ENCODE measurements around the gene PSMA3. TPM values are rescaled to one million over a fixed set of nuclear protein-coding genes. Genes with fewer than 3 reads are reported as not detected.

The PSMA3 gene
- 100 to 1,000 TPM; 397 to 408 TPM for total RNA-seq

DNA sequence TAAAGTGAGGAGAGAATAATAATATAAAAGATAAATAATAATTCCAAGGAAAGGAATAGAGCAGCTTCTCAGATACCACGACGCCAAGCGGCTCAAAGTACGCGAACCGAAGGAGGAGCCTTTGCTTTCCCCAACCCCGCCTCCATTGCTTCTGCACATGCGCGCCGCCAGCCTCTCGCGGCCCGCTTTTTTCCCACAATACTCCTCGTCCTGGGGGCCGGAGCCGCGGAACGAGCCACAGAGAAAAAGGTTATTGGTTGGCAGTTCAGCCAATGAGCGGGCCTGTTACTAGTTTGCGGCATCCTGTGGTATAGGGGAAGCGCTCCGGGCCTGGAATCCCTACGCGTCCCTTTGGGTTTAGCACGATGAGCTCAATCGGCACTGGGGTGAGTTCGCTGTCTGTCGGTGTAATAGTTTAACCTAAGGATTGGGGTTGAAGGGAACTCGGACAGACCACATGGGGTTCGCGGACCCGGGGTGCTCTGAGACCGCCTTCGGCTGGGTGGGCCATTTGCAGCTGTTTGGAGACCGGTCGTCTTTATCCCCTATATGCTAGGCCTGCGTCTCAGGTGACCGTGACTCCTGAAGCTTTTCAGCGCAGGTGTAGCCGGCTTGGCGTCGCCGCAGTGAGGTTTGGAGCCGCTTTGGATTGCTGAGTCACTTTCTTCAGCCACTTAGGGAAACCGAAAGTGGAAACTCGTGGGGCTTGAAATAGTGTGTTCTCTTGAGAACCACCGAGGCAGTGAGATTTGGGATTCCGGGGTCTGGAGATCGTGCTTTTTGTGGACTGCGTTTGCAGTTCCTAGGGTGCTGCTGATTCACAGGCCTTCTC is at the start of gene PSMA3:
TSS of gene PSMA3 (plus strand) at position 288 of the 832 bp plus-strand sequence. CDS start at position 366, 78 bp downstream.
- no peaks in the 10 kb centered on the region for H3K9me3 Mint-ChIP-seq
- H3K27ac Mint-ChIP-seq: peak within 1 kb of the TSS; percentile 99
- H3K27me3 Mint-ChIP-seq: peaks cover 2% of the 10 kb centered on the region
- H3K4me3 Mint-ChIP-seq: peak within 1 kb of the TSS; percentile 96
- peaks cover 20% of the 10 kb centered on the region for H3K36me3 Mint-ChIP-seq
- DNase-seq: peak; percentile 97
- H3K4me1 Mint-ChIP-seq: peaks cover 42% of the 10 kb centered on the region

GRCh38 chr14:58196198-58196597 is 48.4 kb upstream of the PSMA3 start:
- Mint-ChIP-seq H3K27me3 (no peaks in the 10 kb centered on the region), H3K4me1 (peaks cover 13% of the 10 kb centered on the region), H3K27ac (peak overlapping the region; percentile 10), H3K36me3 (peaks cover under 1% of the 10 kb centered on the region), H3K9me3 (no peaks in the 10 kb centered on the region), H3K4me3 (no peak overlapping the region)
- DNase-seq: no peak

- peaks cover 2% of the 10 kb centered on the region for H3K36me3 Mint-ChIP-seq
- H3K9me3 Mint-ChIP-seq: no peaks in the 10 kb centered on the region
- no peaks in the 10 kb centered on the region for H3K27me3 Mint-ChIP-seq
- peaks cover 22% of the 10 kb centered on the region for H3K4me1 Mint-ChIP-seq
- no peak for DNase-seq
- no peak overlapping the region for H3K4me3 Mint-ChIP-seq
- H3K27ac Mint-ChIP-seq: no peak overlapping the region
Measured at GRCh38 chr14:58198086-58198485, 46.6 kb upstream of the PSMA3 start.

- peak; percentile 93 for DNase-seq
- Mint-ChIP-seq H3K9me3 (no peaks in the 10 kb centered on the region), H3K4me1 (peaks cover 22% of the 10 kb centered on the region), H3K36me3 (peaks cover 2% of the 10 kb centered on the region), H3K27ac (peak within 1 kb of the TSS; percentile 92), H3K27me3 (no peaks in the 10 kb centered on the region), H3K4me3 (peak within 1 kb of the TSS; percentile 93)
Measured at GRCh38 chr14:58199726-58200479, 44.7 kb upstream of the PSMA3 start, which contains the start of gene ACTR10. Gene ACTR10 (plus strand): TSS chr14:58200149. CDS start chr14:58200218, 69 bp downstream.

- peaks cover 22% of the 10 kb centered on the region for H3K4me1 Mint-ChIP-seq
- peaks cover 2% of the 10 kb centered on the region for H3K36me3 Mint-ChIP-seq
Measured at GRCh38 chr14:58200480-58200841, 44.2 kb upstream of the PSMA3 start.

GRCh38 chr14:58200846-58201245 is 43.8 kb upstream of the PSMA3 start:
- H3K36me3 Mint-ChIP-seq: peaks cover 2% of the 10 kb centered on the region

More at GRCh38 chr14:58200480-58200841, 44.2 kb upstream of the PSMA3 start:
- DNase-seq: no peak
- Mint-ChIP-seq H3K27me3 (no peaks in the 10 kb centered on the region), H3K27ac (peak overlapping the region; percentile 92), H3K9me3 (no peaks in the 10 kb centered on the region), H3K4me3 (peak overlapping the region; percentile 93)

GRCh38 chr14:58213176-58213575 is 31.5 kb upstream of the PSMA3 start:
- H3K4me3 Mint-ChIP-seq: no peak overlapping the region
- H3K27me3 Mint-ChIP-seq: no peaks in the 10 kb centered on the region
- H3K9me3 Mint-ChIP-seq: peaks cover 1% of the 10 kb centered on the region
- DNase-seq: no peak
- H3K27ac Mint-ChIP-seq: no peak overlapping the region
- H3K4me1 Mint-ChIP-seq: no peaks in the 10 kb centered on the region
- H3K36me3 Mint-ChIP-seq: peaks cover 16% of the 10 kb centered on the region

More at GRCh38 chr14:58200846-58201245, 43.8 kb upstream of the PSMA3 start:
- Mint-ChIP-seq H3K9me3 (no peaks in the 10 kb centered on the region), H3K4me3 (peak overlapping the region; percentile 93), H3K27me3 (no peaks in the 10 kb centered on the region), H3K27ac (peak overlapping the region; percentile 92), H3K4me1 (peaks cover 22% of the 10 kb centered on the region)
- DNase-seq: no peak

GRCh38 chr14:58215191-58215914 is 29.3 kb upstream of the PSMA3 start:
- Mint-ChIP-seq H3K9me3 (peaks cover 1% of the 10 kb centered on the region), H3K36me3 (peaks cover 16% of the 10 kb centered on the region), H3K4me1 (no peaks in the 10 kb centered on the region), H3K27me3 (no peaks in the 10 kb centered on the region), H3K27ac (no peak overlapping the region), H3K4me3 (no peak overlapping the region)
- DNase-seq: no peak

- no peaks in the 10 kb centered on the region for H3K4me1 Mint-ChIP-seq
- DNase-seq: no peak
- peaks cover 15% of the 10 kb centered on the region for H3K36me3 Mint-ChIP-seq
- no peak overlapping the region for H3K4me3 Mint-ChIP-seq
- H3K27ac Mint-ChIP-seq: no peak overlapping the region
- peaks cover 1% of the 10 kb centered on the region for H3K9me3 Mint-ChIP-seq
- no peaks in the 10 kb centered on the region for H3K27me3 Mint-ChIP-seq
Measured at GRCh38 chr14:58216544-58216943, 28.1 kb upstream of the PSMA3 start.

DNA sequence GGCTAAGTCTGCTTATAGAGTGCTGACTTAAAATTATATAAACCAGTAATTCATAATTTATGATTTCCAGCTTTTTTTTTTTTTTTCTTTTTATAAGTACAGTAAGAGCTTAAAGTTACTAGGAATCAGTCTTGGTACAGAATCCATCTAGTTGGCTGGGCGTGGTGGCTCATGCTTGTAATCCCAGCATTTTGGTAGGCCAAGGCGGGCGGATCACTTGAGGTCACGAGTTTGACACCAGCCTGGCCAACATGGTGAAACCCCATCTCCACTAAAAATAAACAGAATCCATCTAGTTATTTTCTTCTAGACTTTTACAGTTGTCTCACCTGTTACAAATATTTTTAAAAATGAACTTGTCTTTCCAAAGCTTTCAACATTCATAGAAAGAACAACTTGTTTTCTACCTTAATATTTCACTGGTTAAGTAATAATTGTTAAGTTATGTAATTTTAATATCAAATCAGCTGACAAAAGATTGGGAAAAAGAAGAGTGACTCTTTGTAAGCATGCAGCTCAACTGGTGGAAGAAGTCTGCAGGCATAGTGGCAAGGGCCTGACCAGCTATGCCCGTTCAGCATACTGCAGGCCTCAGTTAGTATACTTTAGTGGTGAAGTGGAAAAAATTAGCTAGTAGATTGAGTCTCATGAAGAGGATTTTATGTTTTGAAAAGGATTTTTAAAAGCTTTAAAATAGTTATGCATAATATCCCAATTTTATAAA is 17.4 kb upstream of the PSMA3 start:
- H3K4me3 Mint-ChIP-seq: no peak overlapping the region
- no peaks in the 10 kb centered on the region for H3K4me1 Mint-ChIP-seq
- DNase-seq: no peak
- peaks cover 6% of the 10 kb centered on the region for H3K36me3 Mint-ChIP-seq
- no peaks in the 10 kb centered on the region for H3K27me3 Mint-ChIP-seq
- H3K9me3 Mint-ChIP-seq: no peaks in the 10 kb centered on the region
- H3K27ac Mint-ChIP-seq: no peak overlapping the region

- Mint-ChIP-seq H3K4me3 (no peak overlapping the region), H3K27ac (no peak overlapping the region), H3K36me3 (peaks cover 1% of the 10 kb centered on the region), H3K9me3 (no peaks in the 10 kb centered on the region), H3K4me1 (peaks cover 18% of the 10 kb centered on the region), H3K27me3 (peaks cover 5% of the 10 kb centered on the region)
- peak; percentile 13 for DNase-seq
Measured at GRCh38 chr14:58238252-58239243, 6.1 kb upstream of the PSMA3 start.

GRCh38 chr14:58239244-58240195 is 5.1 kb upstream of the PSMA3 start:
- Mint-ChIP-seq H3K4me3 (no peak overlapping the region), H3K9me3 (no peaks in the 10 kb centered on the region), H3K4me1 (peaks cover 23% of the 10 kb centered on the region), H3K36me3 (peaks cover 1% of the 10 kb centered on the region), H3K27ac (no peak overlapping the region), H3K27me3 (peaks cover 5% of the 10 kb centered on the region)
- DNase-seq: peak; percentile 68
